22Rv1 (cell line): ENCODE measurements around the gene RASGRF1.

Experiments
- H3K27ac ChIP-seq: fragments of 450-650 bp; 2 replicates; pipeline ENCODE4 v1.5.1; 2017
- CTCF ChIP-seq: fragments of 450-650 bp; IDR thresholded peaks from 2 replicates; pipeline ENCODE4 v1.5.1; 2017; ENCODE audit warnings: mild to moderate bottlenecking
- ZFX ChIP-seq: fragments of 450-650 bp; IDR thresholded peaks from 2 replicates; pipeline ENCODE4 v1.6.1; 2017; ENCODE audit warnings: antibody characterized with exemption, borderline replicate concordance

The RASGRF1 gene

GRCh38 chr15:78974272-78974918 lies 116.2 kb downstream of the RASGRF1 start:
- TF ChIP-seq CTCF (no peak), ZFX (no peak)
- H3K27ac ChIP-seq, result no peak overlapping the region

DNA sequence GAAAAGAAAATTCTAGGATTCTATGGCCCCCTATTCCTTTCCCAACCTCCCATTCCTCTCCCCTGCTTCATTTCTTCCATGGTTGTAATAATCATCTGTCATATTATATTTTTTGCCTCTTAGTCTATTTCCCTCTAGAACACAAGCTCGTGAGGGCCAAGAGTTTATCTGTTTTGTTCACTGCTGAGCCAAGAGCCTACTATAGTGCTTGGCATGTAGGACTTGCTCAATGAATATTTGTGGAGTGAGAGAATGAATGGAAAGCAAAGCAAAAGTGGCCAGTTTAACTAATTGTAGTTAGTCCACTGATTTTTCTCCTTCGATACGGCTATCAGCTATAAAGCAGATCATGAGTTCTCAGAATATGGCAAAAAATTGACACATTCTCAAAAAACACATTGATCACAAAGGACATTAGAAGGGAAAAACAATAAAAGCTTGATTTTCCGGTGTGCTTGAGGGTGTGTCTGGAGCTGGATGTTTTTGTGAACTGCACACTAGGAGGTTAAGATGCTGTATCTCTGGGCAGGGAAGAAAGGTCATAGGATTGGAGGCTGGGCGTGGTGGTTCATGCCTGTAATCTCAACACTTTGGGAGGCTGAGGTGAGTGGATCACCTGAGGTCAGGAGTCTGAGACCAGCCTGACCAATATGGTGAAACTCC lies 120.8 kb downstream of the RASGRF1 start:
- no peak overlapping the region for H3K27ac ChIP-seq
- TF ChIP-seq CTCF (no peak), ZFX (no peak)

DNA sequence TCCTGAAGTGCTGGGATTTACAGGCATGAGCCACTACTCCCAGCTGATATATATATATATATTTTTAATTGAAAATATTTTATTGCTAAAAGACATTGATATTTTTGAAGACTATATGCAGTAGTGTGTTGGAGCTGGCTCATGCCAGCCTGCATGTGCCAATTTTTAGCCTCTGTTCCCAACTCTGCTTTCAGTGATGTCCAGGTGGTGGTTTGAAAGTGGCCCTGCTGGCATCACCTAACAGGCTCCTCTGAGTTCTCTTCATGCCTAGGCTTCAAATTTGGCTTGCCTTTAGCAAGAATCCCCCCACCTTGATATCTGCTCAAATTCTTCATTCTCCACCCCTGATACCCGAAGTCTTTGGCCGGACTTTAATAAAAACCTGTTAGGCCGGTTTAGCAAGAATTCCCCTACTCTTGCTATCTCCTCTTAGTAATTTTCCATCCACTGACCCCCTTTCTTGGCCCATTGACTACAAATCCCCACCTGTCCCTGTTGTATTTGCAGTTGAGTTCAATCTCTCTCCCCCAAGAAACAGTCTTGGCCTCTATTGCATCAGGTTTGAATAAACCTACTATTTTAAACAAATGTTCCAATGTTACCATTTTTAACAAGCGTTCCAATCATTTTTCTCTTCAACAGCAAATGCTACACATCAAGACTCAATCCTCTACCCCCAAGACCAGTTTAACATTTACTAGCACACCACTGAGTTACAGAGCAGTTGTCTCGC lies 121.9 kb downstream of the RASGRF1 start:
- TF ChIP-seq CTCF, result no peak
- no peak for TF ChIP-seq ZFX
- H3K27ac ChIP-seq, result no peak overlapping the region

DNA sequence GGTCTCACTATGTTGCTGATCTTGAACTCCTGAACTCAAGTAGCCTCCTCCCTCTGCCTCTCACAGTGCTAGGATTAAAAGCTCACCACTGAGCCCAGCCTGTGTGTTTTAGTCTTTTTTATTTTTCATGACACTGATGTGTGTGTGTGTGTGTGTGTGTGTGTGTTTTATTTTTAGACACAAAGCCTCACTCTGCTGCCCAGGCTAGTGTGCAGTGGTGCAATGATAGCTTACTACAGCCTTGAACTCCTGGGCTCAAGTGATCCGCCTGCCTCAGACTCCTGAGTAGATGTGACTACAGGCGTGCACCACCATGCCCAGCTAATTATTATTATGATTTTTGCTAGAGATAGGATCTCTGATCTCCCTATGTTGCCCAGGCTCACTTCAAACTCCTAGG lies 122.5 kb downstream of the RASGRF1 start:
- H3K27ac ChIP-seq, result no peak overlapping the region

GRCh38 chr15:78960308-78960707 lies 130.3 kb downstream of the RASGRF1 start:
- TF ChIP-seq CTCF (no peak), ZFX (no peak)

More for the DNA sequence above, 122.5 kb downstream of the RASGRF1 start:
- TF ChIP-seq CTCF (no peak), ZFX (no peak)

GRCh38 chr15:78959360-78959759 lies 131.2 kb downstream of the RASGRF1 start:
- no peak for TF ChIP-seq ZFX
- TF ChIP-seq CTCF, result no peak
- H3K27ac ChIP-seq, result no peak overlapping the region

More at GRCh38 chr15:78960308-78960707, 130.3 kb downstream of the RASGRF1 start:
- H3K27ac ChIP-seq, result no peak overlapping the region

- H3K27ac ChIP-seq, result no peak overlapping the region
- TF ChIP-seq ZFX (no peak), CTCF (no peak)
Observed at GRCh38 chr15:78957416-78958093, 133.0 kb downstream of the RASGRF1 start.
